Skin epidermis (tissue), 12 donors: ENCODE data around the gene BMERB1.
"Not testable (repeated sequence)": the region's sequence is repeated elsewhere in the genome, so short reads cannot be mapped to it uniquely, and the experiment has no call there.

Source experiments
- H3K27ac ChIP-seq, 21 experiments: fragments of 200-600 bp; sonication (generic) in 11 of 21; one replicate each; pipeline ENCODE4 v1.5.0; 2020; ENCODE audit warnings: mild to moderate bottlenecking in 3 of 21, inconsistent platforms in 2 of 21, moderate library complexity in 2 of 21
- H3K4me3 ChIP-seq, 7 experiments: fragments of 200-600 bp; sonication (generic) in 2 of 7; one replicate each; pipeline ENCODE4 v1.5.0; 2020; ENCODE audit warnings: inconsistent platforms in 2 of 7, mild to moderate bottlenecking in 2 of 7, moderate library complexity in 1 of 7

Gene BMERB1

DNA sequence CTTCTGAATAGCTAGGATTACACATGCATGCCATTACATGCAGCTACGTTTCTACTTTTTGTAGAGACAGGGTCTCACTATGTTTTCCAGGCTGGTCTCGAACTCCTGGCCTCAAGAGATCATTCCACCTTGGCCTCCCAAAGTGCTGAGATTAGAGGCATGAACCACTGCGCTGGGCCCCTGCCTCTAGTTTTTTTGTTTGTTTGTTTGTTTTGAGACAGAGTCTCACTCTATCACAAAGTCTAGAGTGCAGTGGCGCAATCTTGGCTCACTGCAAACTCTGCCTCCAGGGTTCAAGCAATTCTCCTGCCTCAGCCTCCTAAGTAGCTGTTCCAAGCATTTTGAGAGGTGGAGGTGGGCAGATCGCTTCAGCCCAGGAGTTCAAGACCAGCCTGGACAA is 12.7 kb upstream of the BMERB1 start:
- H3K27ac ChIP-seq, H3K4me3 ChIP-seq: not testable (repeated sequence)

- Histone ChIP-seq H3K27ac (no peak overlapping the region), H3K4me3 (no peak overlapping the region)
Measured at GRCh38 chr16:15422222-15422621, 12.2 kb upstream of the BMERB1 start.

DNA sequence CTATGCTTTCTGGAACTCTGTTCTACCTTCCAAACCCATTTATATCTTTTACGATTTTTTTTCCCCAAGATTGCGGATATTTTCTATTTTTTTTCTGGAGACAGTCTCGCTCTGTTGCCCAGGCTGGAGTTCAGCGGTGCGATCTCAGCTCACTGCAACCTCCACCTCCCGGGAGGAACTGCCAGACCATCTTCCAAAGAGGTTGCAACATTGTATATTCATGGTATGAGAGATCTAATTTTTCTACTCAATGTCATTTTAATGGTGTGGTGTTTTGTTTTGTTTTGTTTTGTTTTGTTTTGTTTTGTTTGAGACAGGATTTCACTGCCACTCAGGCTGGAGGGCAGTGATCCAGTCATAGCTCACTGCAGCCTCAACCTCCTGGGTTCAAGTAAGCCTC is 8.5 kb upstream of the BMERB1 start:
- H3K27ac ChIP-seq: no peak overlapping the region

DNA sequence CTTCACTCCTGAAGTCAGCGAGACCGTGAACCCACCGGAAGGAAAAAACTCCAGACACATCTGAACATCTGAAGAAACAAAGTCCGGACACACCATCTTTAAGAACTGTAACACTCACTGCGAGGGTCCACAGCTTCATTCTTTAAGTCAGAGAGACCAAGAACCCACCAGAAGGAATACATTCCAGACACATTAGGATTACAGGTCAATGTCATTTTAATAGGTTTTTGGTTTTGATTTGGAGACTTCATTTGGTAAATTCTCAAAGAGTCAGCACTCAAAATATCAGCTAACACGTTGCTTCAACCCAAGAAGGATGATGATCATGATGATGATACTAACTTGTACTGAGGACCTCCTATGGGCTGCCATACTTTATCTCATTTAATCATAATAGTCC is 7.6 kb upstream of the BMERB1 start:
- H3K27ac ChIP-seq: no peak overlapping the region
- no peak overlapping the region for H3K4me3 ChIP-seq

More for the DNA sequence above, 8.5 kb upstream of the BMERB1 start:
- no peak overlapping the region for H3K4me3 ChIP-seq

DNA sequence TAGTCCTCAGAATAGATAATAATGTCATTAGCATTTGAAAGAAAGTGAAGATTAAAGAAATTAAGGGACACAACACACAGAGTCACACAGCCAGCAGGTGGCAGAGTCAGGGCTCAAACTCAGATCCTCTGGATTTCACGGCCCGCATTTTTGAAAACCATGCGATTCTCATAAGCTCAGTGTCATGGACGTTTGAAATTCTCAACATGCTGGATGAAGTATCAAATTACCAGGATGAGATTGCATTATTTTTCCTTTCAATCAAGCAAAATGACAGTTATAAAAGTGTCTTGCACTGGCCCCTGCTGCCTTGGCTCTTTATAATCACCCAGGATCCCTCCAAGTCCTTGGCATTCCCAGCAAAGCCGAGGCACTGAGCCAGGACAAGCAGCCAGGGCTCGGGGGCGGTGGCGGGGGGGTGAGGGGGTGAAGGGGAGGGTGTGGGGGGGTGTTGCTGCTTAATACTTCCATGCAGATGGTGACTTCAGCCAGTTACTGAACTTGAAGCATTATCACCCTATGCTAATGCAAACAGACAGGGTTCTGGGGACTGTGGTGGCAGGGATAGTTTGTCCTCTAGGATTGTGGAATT is 6.6 kb upstream of the BMERB1 start:
- H3K4me3 ChIP-seq: no peak overlapping the region
- H3K27ac ChIP-seq: peak overlapping the region in 3 of 21 experiments; percentile 49 to 58 (median 58)

GRCh38 chr16:15430884-15431283 is 3.5 kb upstream of the BMERB1 start:
- H3K4me3 ChIP-seq, H3K27ac ChIP-seq: not testable (repeated sequence)

- peak overlapping the region in 1 of 21 experiments; percentile 86 for H3K27ac ChIP-seq
- peak overlapping the region in 6 of 7 experiments; percentile 46 to 66 (median 62) for H3K4me3 ChIP-seq
Measured at GRCh38 chr16:15434079-15434424, 336 bp upstream of the BMERB1 start.

- Histone ChIP-seq H3K27ac (peak overlapping the region in 18 of 21 experiments; percentile 14 to 90 (median 66)), H3K4me3 (peak overlapping the region; percentile 46 to 76 (median 63))
Measured at GRCh38 chr16:15435216-15435864, 952 bp downstream of the BMERB1 start.

GRCh38 chr16:15439102-15439501 is 4.7 kb downstream of the BMERB1 start:
- H3K4me3 ChIP-seq: no peak overlapping the region
- H3K27ac ChIP-seq: peak overlapping the region in 2 of 21 experiments; percentile 15 to 65

DNA sequence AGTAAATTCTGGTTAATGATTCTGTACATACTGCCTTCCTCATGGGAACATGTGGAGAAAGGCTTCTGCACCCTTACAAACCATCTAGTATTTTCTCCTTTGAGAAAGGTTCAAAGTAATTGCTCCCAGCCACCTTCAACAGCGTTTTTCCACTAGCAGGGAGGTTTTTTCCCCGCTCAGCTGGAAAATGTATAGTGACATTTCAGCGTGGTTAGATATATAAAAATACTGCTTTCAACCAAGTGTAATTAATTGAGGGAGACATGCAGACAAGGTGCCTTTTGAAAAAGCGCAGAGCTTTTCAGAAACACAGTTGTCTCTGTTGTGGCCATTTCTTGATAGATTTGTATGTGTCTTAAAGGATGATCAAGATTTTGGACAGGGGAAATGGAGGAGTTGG is 5.1 kb downstream of the BMERB1 start:
- peak overlapping the region in 3 of 21 experiments; percentile 15 to 65 (median 39) for H3K27ac ChIP-seq
- H3K4me3 ChIP-seq: no peak overlapping the region

DNA sequence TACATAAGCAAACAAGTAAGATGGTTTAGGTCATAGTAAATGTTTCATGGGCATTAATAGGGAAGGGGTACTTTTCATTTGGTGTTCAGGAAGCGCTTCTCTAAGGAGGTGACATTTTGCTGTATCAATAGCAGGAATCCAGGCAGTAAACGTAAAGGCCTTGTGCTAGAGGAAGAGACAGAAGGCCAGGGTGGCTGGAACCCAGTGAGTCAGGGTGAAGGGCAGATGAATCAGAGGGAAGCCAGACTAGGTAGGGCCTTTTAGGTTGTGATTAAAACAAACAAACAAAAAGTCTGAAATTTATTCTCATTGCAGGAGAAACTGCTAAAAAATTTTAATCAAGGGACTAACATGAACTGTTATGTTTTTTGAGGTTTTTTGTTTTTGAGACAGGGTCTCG is 6.5 kb downstream of the BMERB1 start:
- peak overlapping the region in 3 of 21 experiments; percentile 1 to 61 (median 49) for H3K27ac ChIP-seq

DNA sequence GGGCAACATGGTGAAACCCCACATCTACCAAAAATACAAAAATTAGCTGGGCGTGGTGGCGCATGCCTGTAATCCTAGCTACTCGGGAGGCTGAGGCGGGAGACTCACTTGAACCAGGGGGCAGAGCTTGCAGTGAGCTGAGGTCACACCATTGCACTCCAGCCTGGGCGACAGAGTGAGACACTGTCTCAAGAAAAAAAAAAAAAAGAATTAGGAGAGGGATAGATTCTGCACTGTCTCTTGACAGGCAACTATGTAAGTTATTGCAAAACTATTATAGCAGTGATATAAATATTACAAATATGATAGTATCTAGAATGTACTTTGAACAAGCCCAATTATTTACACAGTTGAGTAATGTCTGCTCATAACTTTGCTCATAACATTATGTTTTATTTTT is 7.8 kb downstream of the BMERB1 start:
- H3K27ac ChIP-seq: peak overlapping the region in 1 of 21 experiments; percentile 16
- H3K4me3 ChIP-seq: not testable (repeated sequence)

More for the DNA sequence above, 6.5 kb downstream of the BMERB1 start:
- no peak overlapping the region for H3K4me3 ChIP-seq

DNA sequence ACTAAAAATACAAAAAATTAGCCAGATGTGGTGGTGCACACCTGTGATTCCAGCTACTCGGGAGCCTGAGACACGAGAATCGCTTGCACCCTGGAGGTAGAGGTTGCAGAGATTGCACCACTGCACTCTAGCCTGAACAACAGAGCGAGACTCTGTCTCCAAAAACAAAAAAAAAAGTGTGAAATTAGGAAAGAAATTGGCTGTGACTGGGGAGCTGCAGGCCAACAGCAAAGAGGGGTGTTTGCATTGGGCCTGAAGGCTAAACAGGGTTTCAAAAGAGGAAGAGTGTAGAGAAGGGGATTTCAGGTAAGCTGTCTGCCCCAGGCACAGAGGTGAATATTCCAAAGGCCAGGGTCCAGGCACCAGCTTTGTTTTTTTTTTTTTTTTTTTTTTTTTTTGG is 9.4 kb downstream of the BMERB1 start:
- Histone ChIP-seq H3K27ac (no peak overlapping the region), H3K4me3 (no peak overlapping the region)

DNA sequence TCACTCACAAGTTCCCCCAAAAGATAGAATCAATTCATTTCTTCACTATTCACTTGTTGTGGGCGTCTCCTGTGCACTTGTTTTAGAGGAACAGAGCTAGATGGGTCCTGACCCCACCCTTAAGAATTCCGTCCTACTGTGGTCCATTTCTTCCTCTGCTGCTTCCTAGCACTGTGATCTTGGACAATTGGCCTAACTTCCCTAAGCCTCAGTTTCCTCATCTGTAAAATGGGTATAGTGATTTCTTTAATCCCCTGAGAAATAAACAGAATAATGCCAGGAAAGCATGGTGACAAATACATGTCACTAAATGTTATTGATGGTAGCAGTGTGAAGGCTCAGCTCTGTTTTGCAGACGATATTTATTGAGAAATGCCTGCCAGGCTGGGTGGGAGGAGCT is 9.9 kb downstream of the BMERB1 start:
- no peak overlapping the region for H3K27ac ChIP-seq
- H3K4me3 ChIP-seq: no peak overlapping the region

DNA sequence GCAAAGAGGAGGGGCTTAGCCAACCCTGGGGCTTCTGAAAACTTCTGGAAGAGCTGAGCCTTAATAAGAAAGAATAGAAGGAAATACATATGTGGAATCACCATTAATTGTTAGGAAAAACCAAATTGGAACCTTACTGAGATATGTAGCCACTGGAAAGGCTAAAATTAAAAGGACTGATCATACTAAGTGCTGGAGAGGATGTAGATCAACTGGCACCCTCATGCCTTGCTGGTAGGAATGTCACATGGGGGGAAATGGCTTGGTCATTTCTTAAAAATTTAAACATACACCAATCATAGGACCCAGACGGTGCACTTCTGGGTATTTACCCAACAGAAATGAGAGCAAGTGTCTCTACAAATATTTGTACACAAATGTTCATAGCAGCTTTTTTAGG is 11.1 kb downstream of the BMERB1 start:
- Histone ChIP-seq H3K27ac (no peak overlapping the region), H3K4me3 (no peak overlapping the region)

- no peak overlapping the region for H3K27ac ChIP-seq
- no peak overlapping the region for H3K4me3 ChIP-seq
Measured at GRCh38 chr16:15446901-15447300, 12.5 kb downstream of the BMERB1 start.

DNA sequence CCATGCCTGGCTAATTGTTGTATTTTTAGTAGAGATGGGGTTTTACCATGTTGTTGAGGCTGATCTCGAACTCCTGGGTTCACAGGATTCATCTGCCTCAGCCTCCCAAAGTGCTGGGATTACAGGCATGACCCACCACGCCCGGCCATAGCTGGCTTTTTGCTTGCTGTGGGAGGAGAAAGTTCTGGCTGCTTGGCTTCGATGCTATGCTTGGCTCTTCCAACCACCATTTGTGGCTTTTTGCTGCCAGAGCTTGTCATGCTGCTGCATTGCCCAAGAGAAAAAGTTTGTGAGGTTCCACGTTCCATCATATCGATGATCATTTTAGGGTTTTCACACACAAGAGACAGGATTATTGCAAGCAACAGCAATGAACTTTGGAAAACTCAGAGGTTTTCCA is 16.2 kb downstream of the BMERB1 start:
- H3K27ac ChIP-seq: peak overlapping the region in 2 of 21 experiments; percentile 28 to 62

DNA sequence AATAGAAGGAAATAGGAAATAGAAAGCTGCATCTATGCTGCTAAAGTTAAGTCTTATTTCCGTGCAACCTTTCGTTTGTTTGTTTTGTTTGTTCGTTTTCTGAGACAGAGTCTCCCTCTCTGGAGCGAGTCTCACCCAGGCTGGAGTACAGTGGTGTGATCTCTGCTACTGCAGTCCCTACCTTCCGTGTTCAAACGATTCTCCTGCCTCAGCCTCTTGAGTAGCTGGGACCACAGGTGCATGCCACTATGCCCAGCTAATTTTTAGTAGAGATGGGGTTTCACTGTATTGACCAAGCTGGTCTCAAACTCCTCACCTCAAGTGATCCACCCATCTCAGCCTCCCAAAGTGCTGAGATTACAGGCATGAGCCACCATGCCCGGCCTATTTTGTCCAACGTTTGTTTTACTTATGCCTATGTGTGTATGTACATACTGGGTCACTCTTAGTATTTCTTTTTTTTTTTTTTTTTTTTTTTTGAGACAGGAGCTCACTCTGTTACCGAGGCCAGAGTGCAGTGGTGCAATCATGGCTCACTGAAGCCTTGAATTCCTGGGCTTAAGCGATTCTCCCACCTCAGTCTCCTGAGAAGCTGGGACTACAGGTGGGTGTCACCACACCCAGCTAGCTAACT is 16.8 kb downstream of the BMERB1 start:
- Histone ChIP-seq H3K27ac (no peak overlapping the region), H3K4me3 (no peak overlapping the region)

More for the DNA sequence above, 16.2 kb downstream of the BMERB1 start:
- H3K4me3 ChIP-seq: no peak overlapping the region

DNA sequence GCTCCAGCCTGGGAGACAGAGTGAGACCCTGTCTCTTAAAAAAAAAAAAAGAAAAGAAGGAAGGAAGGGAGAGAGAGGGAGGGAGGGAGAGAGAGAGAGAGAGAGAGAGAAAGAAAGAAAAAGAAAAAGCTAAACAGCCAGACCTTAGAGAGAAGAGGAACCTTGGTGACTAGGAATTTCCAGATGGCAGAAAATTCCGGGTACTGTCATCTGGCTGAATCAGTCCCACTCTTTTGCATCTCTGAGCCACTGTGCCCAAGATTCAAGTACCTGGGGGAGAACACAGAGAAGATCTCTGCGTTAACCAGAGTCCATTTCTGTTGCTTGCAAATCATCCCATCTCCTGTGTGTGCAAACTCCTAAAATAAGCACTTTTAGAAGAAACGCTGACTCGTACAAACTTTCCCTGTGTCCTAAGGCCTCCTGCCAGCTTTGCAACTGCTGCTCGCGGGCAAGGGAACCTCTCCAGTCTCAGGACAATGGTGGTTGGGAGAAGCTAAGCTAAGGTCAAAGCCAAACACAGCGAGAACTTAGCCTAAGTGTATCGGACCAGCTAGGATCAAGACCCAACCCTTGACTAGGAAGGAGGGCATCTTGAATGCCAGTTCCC is 18.0 kb downstream of the BMERB1 start:
- H3K4me3 ChIP-seq: no peak overlapping the region
- H3K27ac ChIP-seq: peak overlapping the region in 1 of 21 experiments; percentile 35

- not testable (repeated sequence) for H3K4me3 ChIP-seq, H3K27ac ChIP-seq
Measured at GRCh38 chr16:15453296-15453695, 18.9 kb downstream of the BMERB1 start.

- H3K4me3 ChIP-seq, H3K27ac ChIP-seq: not testable (repeated sequence)
Measured at GRCh38 chr16:15454933-15455332, 20.5 kb downstream of the BMERB1 start.
